ENCODE results near the gene RAF1. TPM values are rescaled to one million over a fixed set of nuclear protein-coding genes. Genes with fewer than 3 reads are reported as not detected.

The RAF1 gene
- total and polyA plus RNA-seq, 9 of the 15 experiments (the other 6 are each of a cell fraction or from before 2014, with no cell fraction given): 28.0 to 183 (median 85.6) TPM

- TF ChIP-seq NR2C1 (IDR thresholded peaks at IDR 0.05) (no peak; the same call in 1 of the 2 replicates), NR2C1 (tag; IDR thresholded peaks at IDR 0.05) (no peak), PCBP1 (IDR thresholded peaks at IDR 0.05; ENCODE audit: low read depth, low read length, poor library complexity, severe bottlenecking) (peak; percentile 92), TARDBP (IDR thresholded peaks at IDR 0.05) (peak; percentile 92), KLF6 (CRISPR knock-in tag; IDR thresholded peaks at IDR 0.05; ENCODE audit: borderline replicate concordance) (peak; percentile 18; the same call in 1 of the 2 replicates), ZNF445 (CRISPR knock-in tag; IDR thresholded peaks at IDR 0.05; ENCODE audit: low read depth) (no peak), ZNF431 (CRISPR knock-in tag; IDR thresholded peaks at IDR 0.05) (peak; percentile 85), ZBTB43 (CRISPR knock-in tag; IDR thresholded peaks at IDR 0.05) (peak; percentile 77; the same call in 1 of the 2 replicates), MAZ (CRISPR knock-in tag; conservative IDR thresholded peaks at IDR 0.05 in 1 of 2, IDR thresholded peaks at IDR 0.05 in 1 of 2) (peak; percentile 92 to 94), SMARCC2 (IDR thresholded peaks at IDR 0.05; ENCODE audit: low read depth) (0 out of 2 replicates have a peak, but pooled peaks have one; percentile 22), HDAC1 (IDR thresholded peaks at IDR 0.05) (peak in 1 of 2 experiments; percentile 94; a peak in 2 of 4 replicates), ZNF316 (IDR thresholded peaks at IDR 0.05) (0 out of 2 replicates have a peak, but pooled peaks have one; percentile 12), HNRNPUL1 (IDR thresholded peaks at IDR 0.05; ENCODE audit: low read length) (no peak), ZFP1 (CRISPR knock-in tag; IDR thresholded peaks at IDR 0.05) (no peak), MYBL2 (IDR thresholded peaks at IDR 0.05; ENCODE audit: low read depth) (no peak), MYBL2 (CRISPR knock-in tag; IDR thresholded peaks at IDR 0.05; ENCODE audit: borderline replicate concordance) (no peak), TAF15 (IDR thresholded peaks at IDR 0.05; ENCODE audit: low read depth, low read length) (no peak), HMBOX1 (IDR thresholded peaks at IDR 0.05) (no peak), WHSC1 (IDR thresholded peaks at IDR 0.05; ENCODE audit: low read length) (peak; percentile 11), ESRRB (CRISPR knock-in tag; IDR thresholded peaks at IDR 0.05; ENCODE audit: borderline replicate concordance) (no peak), IRF2 (CRISPR knock-in tag; IDR thresholded peaks at IDR 0.05) (no peak), DACH1 (IDR thresholded peaks at IDR 0.05; ENCODE audit: partially characterized antibody) (no peak), ZNF740 (CRISPR knock-in tag; IDR thresholded peaks at IDR 0.05) (peak; percentile 83), ZNF740 (tag; IDR thresholded peaks at IDR 0.05) (no peak), SAP30 (IDR thresholded peaks at IDR 0.05; ENCODE audit: borderline replicate concordance, insufficient read depth, low read depth, low read length, poor library complexity, severe bottlenecking) (peak; percentile 66), ELF1 (tag; IDR thresholded peaks at IDR 0.05) (peak; percentile 66), ZBTB17 (CRISPR knock-in tag; IDR thresholded peaks at IDR 0.05) (peak; percentile 89)
These were observed 107.0 kb downstream of the RAF1 start, which contains the start of gene MKRN2 (continued) for GRCh38 chr3:12556690-12557472.

Measured in K562 (cell line).